GM21786 (cell line): Measurements from ENCODE around the gene KCNB1.

Experiments used
- ATAC-seq: cut with Tn5 transposase; IDR thresholded peaks from one replicate; pipeline ENCODE4 v1.9.1; 2021; ENCODE audit not compliant: unreplicated experiment

KCNB1 gene

GRCh38 chr20:49482621-49483017, at the start of gene KCNB1:
Gene KCNB1, minus strand, starts transcription at chr20:49482668. Its CDS starts 188 bp downstream, at chr20:49482480.
- no peak for ATAC-seq

- no peak for ATAC-seq
These were observed 47.0 kb upstream of the KCNB1 start for GRCh38 chr20:49529470-49529869.

- ATAC-seq = no peak
These were observed 44.1 kb upstream of the KCNB1 start for GRCh38 chr20:49526568-49526967.

- ATAC-seq = no peak
These were observed 43.6 kb upstream of the KCNB1 start for GRCh38 chr20:49526056-49526455.

- ATAC-seq = no peak
These were observed 41.4 kb upstream of the KCNB1 start for GRCh38 chr20:49523767-49524360.

- no peak for ATAC-seq
These were observed 38.9 kb upstream of the KCNB1 start for GRCh38 chr20:49521356-49521755.

GRCh38 chr20:49519777-49520359, 37.4 kb upstream of the KCNB1 start:
- no peak for ATAC-seq

GRCh38 chr20:49519212-49519712, 36.8 kb upstream of the KCNB1 start:
- ATAC-seq = no peak

- no peak for ATAC-seq
These were observed 36.1 kb upstream of the KCNB1 start for GRCh38 chr20:49518576-49518975.

- no peak for ATAC-seq
These were observed 35.3 kb upstream of the KCNB1 start for GRCh38 chr20:49517805-49518100.

- no peak for ATAC-seq
These were observed 34.7 kb upstream of the KCNB1 start for GRCh38 chr20:49516916-49517804.

GRCh38 chr20:49515586-49515985, 33.1 kb upstream of the KCNB1 start:
- ATAC-seq = no peak

- ATAC-seq = no peak
These were observed 31.0 kb upstream of the KCNB1 start for GRCh38 chr20:49513517-49513916.

- ATAC-seq = no peak
These were observed 30.5 kb upstream of the KCNB1 start for GRCh38 chr20:49513009-49513408.

- no peak for ATAC-seq
These were observed 29.5 kb upstream of the KCNB1 start for GRCh38 chr20:49511788-49512525.

- ATAC-seq = no peak
These were observed 28.2 kb upstream of the KCNB1 start for GRCh38 chr20:49510562-49511122.

GRCh38 chr20:49508435-49509199, 26.1 kb upstream of the KCNB1 start:
- no peak for ATAC-seq

- ATAC-seq = no peak
These were observed 25.4 kb upstream of the KCNB1 start for GRCh38 chr20:49507741-49508434.

GRCh38 chr20:49505518-49505917, 23.1 kb upstream of the KCNB1 start:
- no peak for ATAC-seq

- no peak for ATAC-seq
These were observed 20.7 kb upstream of the KCNB1 start for GRCh38 chr20:49503176-49503575.
